Renal pelvis (tissue), 4 donors: ENCODE data around the gene RASA3. TPM values are rescaled to one million over a fixed set of nuclear protein-coding genes. Genes with fewer than 3 reads are reported as not detected.
"Not testable (repeated sequence)": the region's sequence is repeated elsewhere in the genome, so short reads cannot be mapped to it uniquely, and the experiment has no call there.

ENCODE experiments used
- DNase-seq: peaks from one replicate; pipeline ENCODE4 v3.0.0-alpha.2; 2013
- polyA plus RNA-seq, 3 donors: library from polyadenylated mRNA; unstranded; fragments of 120-200 nt; gene quantifications; one replicate each; pipeline ENCODE4 v1.2.1, GENCODE V29; 2013; ENCODE audit not compliant: insufficient read length in 3 of 3

Gene RASA3
- polyA plus RNA-seq, 3 donors = 11.3 to 13.4 (median 12.1) TPM

DNA sequence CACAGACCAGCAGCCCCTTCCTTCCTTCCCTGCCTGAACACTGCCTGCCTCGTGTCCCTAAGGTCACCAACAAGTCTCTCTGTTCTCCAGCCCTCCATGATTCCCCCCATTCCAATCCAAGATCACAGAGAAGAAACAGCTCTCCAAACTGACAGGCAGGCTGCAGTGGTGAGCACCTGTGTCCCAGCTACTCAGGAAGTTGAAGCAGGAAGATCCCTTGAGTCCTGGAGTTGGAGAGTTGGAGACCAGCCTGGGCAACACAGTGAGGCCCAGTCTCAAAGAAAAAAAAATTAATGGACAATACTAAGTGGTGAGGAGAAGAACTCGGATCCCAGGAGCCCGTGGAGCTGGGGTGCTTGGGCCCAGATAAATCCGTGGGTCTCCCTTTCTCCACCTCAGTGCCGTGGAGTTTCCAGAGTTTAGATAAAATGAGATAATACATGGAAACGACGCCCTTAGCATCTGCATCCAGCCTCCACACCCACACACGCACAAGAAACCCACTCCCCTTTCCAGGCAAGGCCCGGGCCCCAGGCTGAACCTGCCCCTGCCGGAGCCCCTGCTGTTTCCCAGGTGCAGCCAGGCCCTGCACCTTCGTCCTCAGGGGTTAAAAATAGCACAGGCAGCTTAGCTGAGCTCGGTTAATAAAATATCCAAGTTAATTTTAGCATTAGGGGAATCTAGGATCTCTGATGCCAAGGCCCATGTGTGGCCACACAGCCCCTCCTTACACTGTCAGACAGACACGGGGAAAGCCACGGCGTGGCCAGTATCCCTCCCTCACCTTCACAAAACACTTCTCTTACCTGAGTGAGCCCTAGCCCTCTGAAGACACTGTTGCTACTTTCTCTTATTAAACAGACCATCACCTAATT, 4.7 kb downstream of the RASA3 start:
- DNase-seq = no peak

DNA sequence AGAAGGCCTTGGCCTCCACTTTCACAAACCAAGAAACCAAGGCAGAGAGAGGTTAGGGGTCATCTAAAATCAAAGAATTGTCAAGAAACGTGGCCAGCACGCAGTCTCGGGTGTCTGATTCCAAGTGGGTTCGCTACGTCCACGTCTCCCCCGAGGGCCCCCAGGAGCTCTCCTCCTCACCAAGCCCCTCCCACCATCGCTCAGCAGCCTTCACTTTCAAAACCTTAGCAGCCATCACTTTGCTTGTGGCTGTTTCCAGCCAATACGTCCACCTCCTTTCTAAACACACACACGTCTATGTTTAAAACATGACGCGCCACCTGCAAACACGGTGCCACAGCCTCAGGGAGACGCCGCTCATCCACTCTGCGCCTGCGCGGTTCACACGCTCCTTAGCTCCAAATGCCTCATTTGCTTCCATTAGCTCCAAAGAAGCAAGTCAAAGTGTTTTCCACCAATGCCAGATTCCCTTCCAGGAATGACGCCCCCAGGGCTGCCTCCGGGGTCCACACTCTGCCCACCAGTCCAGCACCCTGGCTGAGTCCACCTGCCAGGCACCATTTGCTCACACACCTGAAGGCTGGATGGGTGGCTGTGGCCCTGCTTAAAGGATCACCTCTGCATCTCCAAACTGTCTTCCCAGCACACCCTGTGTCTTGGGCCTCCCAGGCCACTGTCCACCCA, 5.5 kb downstream of the RASA3 start:
- no peak for DNase-seq

DNA sequence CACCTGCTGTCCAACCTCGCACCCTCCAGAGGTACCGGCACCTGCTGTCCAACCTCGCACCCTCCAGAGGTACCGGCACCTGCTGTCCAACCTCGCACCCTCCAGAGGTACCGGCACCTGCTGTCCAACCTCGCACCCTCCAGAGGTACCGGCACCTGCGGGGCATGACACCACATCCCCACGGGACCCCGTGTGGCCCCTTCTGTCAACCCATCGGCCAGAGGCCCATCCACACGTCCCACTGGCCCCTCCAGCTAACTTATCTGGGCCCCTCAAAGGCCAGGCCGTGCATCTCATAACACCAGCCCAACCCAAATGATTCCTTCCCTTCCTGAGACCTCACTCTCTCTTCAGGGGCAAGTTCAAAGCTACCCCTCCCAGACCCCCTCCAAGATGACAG, 6.3 kb downstream of the RASA3 start:
- not testable (repeated sequence) for DNase-seq

DNA sequence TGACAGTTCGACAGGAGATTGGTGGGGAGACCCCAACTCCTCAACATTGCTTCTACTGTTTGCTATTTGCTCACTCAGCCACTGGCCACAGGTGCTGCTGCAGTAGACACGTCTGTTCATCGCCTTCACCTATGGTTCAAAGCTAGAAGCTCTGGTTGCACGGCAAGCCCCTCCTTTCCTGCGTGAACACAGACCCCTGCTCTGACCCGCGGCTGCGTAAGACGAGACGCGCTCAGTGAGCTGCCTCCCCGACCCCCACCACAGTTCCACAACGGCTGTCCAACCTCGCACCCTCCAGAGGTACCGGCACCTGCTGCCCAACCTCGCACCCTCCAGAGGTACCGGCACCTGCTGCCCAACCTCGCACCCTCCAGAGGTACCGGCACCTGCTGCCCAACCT, 6.8 kb downstream of the RASA3 start:
- DNase-seq = no peak

DNA sequence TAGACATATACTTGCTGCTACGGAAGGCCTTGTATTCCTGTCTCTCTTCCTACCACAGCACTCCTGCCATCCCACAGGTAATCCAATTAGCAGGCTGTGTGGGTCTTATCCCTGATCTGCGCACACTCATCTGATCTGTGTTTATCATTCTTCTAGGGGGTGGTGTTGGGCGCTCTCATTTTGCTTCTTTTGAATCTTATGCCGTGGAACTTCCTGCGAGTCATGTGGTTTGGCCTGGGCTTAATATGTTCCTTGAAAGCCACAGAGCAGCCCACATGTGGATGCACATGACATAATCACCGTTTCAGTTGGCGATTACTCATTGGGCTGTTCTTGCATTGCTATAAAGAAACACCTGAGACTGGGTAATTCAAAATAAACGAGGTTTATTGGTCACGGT, 7.5 kb downstream of the RASA3 start:
- DNase-seq = no peak

DNA sequence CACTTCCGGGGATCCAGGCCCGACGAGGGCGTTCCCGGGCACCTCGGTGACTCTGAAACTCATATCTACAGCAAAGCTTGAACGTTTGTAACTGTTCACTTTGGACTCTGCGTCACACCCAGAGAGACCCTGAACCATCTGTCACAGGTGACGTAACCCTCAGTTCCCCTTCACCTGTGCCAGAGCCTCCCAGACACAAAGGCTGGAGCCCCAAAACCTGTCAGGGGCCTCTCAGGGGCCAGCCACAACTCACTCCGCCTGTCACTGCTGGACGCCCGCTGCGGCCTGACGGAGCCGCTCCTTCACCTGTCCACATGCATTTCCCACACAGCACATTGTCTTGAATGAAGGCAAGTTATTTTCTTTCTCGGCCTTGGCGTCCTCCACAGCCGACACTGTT, 8.0 kb downstream of the RASA3 start:
- DNase-seq = no peak

DNA sequence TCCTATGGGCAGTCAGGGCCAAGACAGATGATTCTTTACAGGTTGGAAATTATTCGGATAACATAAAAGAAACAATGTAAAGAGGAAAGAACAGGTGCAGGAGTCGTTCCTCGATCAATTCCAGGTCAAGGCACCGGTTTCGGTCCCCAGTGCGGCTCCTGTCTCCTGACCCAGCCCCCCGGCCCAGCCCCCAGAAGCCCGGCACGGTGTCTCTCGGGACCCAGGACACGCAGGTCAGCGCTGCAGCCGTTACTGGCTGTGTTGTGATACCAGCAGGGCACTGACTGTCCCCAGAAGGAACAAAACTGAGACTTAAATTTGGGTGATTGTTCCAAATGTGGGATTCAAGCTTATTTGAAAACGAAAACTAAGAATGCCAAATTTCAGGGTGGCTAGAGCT, 8.5 kb downstream of the RASA3 start:
- no peak for DNase-seq

DNA sequence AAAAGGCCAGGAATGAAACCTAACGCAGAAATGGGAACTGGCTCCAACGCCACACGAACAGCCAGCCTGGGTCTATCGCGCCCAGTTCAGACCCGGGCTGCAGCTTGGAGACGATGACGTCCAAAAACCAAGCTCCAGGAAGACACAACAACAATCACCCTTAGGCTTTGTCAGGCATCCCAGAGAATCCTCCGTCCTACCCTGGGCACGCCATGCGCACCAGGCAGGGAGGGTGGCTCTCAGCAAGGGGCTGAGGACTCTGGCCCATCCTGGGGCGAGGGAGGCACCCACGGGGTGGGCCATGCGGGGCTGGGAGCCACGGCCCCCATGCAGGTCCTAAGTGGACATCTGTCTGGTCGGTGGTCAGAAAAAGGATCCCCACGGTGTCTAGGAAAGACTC, 9.0 kb downstream of the RASA3 start:
- DNase-seq = no peak

DNA sequence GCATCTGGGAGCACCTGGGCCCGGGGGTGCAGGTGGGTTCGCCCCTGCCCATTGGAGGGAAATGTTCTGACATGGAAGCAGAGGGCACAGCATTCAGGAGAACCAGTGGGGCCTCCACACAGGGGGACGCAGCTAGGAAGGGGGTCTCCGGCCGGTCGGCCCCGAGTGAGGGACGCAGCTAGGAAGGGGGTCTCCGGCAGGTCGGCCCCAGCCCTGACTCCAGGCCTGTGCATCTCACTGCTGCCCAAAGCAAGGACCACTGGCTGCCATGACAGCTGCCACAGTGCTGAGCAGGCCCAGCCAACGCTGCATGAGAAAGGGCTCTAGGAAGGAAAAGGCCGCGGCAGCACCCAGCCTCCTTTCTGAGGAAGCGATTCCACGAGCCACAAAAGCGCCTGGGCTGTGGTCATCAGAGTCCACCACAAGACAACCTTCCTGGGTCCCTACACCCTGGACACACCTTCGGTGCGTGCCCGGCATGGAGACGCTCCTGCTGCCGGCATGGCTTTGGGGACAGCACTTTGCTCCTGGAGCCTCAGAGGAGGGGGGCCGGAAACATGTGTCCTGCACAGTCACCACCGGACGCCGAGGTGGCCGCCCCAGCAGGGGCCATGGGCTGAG, 9.7 kb downstream of the RASA3 start:
- no peak for DNase-seq

DNA sequence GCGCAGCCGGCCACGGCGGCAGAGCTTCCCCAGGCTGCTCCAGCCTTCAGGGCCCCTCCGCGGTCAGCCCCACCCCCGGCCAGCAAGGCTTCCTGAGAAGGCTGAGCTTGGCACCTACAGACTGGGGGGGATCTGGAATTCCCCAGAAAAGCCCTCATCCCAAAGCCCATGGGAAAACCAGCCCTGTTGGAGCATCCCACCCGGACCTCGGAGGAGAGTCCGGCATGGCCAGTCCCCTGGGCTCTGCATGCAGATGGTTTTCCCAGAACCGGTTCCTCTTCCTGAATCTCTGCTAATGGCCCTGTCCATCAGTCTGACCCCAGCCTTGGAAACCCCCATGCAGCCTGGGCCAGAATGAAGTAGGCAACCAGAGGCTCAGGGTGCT, 10.3 kb downstream of the RASA3 start:
- DNase-seq = no peak

DNA sequence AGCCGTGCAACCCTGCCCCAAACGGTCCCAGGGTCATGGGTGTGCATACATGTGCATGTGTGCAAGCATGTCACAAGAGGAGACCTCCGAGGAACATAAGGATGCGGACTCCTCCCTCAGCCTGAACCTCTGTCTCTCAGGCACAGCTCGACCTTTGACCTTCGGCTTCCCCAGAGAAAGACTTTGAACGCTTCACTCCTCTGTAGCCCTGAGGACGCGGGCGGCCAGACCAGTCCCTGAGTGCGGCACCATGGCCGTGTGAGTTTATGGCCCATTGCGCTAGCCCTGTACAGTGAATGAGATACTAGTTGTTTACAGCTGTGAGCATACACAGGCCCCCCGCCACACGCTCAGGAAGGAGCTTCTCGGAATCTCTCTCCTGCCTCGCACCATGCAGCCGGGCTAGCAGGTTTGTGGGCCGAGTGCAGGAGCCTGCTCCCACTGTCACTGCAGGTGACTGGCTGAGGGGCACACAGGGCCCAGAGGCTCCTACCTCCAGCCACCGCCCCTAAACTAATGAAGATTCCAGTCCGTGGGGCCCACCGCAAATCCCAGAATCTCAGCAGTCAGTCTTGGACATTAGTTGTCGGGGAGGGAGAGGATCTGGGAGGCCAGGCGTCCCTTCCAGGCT, 10.8 kb downstream of the RASA3 start:
- DNase-seq = no peak

DNA sequence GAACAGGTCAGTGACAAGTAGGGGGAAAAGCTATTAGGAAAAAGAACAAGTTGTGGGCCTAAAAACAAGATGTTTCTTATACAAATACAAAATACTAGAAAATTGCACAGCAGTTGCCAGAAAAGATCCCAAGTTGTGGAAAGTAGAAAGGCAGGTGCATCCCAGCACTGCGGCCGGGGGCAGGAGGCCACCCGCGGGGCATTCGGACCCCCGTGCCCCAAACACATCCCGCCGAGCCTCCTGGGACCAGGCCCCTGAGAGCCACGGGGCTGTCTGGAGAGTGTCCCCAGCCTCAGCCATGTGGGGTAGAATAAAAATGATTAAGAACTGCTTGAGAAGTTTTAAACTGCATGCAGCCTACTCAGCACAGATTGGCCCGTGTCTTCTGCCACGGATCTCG, 11.4 kb downstream of the RASA3 start:
- no peak for DNase-seq

DNA sequence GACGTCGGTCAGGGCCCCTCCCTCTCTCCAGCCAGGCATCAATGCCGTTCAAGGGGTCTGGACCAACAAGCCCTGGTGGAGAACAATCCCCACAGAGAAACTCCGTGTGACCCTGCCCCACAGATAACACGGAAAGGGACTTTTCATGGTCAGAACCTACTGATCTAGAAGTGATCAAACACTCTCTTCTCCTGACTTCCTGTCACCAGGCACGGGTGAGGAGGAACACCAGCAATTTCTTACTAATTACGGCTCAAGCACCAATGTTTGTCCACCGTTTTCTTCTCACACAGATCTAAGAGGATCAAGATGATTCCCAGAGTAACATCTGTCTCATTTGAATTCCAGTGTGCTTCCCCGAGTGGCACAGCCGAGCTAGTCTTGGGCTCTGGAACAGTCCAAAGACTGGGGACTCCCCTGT, 11.8 kb downstream of the RASA3 start:
- no peak for DNase-seq

DNA sequence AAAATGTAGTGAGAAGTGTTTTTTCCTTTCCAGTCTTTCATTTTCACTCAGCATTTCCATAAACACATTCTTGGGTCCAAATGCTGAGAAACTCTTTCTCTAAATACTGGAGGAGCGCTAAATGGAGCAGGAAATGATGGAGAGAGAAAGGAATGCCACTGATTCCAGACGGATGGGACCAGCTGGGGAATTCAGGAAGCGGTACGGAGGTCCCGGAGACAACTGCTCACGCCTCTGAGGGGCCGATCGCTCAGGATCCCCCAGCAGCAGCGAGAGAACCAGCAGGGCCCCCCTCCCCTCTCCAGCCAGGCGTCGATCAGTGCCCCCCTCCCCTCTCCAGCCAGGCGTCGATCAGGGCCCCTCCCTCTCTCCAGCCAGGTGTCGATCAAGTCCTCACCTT, 13.2 kb downstream of the RASA3 start:
- peak; percentile 89 for DNase-seq

DNA sequence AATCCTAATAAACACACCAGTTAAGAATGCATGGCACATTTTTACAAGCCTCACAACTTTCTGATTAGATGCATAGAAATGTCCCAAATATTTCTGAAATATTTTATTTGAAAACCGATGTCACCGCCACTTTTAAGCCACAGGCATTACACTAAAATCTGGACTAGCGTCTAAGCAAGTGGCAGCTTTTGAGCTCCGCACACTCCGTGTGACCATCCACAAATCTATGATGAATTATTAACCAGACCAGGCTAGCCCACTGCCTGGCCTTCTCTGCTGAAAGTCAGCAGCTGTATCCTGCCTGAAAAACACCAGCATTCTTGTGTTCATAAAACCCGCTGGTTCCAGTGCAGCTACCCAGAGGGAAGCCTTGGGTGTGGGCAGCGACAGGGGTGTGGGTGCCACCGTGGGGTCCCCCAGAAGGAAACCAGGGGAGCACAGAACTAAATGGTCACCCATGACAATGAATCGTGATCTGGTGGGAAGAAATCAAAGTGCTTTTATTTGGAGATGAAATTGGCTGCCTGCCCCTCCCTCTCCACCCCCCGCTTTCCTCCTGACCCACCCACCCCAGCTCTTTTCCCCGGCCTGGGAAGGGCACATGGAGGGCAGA, 13.8 kb downstream of the RASA3 start:
- DNase-seq = peak; percentile 80

DNA sequence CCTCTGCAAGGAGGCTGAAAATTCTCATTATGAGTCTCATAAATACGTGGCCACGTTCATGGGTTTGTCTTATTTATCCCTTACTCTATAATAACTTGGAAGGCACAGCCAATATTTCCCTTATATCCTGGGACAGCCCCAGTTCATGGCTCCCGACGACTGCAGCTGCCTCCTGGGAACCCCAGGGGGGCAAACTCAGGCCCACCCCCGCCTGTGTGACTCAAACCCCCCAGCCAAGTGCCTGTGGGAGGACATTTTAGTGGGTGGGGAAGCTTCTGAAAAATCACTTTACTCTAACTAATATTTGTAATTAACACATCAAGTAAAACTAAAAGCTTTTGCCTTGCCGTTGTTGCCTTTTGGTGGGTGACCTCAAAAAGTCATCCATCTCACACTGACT, 14.3 kb downstream of the RASA3 start:
- DNase-seq = no peak

DNA sequence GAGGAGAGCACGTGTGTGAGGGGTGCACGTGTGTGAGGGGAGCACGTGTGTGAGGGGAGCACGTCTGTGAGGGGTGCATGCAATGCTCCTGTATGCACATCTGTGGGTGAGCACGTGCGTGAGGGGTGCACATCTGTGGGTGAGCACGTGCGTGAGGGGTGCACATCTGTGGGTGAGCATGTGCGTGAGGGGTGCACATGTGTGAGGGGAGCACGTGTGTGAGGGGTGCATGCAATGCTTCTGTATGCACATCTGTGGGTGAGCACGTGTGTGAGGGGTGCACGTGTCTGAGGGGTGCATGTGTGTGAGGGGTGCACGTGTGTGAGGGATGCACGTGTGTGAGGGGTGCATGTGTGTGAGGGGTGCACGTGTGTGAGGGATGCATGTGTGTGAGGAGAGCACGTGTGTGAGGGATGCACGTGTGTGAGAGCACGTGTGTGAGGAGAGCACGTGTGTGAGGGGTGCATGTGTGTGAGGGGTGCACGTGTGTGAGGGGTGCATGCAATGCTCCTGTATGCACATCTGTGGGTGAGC, 15.0 kb downstream of the RASA3 start:
- not testable (repeated sequence) for DNase-seq

DNA sequence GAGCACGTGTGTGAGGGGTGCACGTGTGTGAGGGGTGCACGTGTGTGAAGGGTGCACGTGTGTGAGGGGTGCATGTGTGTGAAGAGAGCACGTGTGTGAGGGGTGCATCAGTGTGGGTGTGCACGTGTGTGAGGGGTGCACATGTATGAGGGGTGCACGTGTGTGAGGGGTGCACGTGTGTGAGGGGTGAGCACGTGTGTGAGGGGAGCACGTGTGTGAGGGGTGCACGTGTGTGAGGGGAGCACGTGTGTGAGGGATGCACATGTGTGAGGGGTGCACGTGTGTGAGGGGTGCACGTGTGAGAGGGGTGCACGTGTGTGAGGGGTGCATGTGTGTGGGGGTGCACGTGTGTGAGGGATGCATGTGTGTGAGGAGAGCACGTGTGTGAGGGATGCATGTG, 15.7 kb downstream of the RASA3 start:
- no peak for DNase-seq

DNA sequence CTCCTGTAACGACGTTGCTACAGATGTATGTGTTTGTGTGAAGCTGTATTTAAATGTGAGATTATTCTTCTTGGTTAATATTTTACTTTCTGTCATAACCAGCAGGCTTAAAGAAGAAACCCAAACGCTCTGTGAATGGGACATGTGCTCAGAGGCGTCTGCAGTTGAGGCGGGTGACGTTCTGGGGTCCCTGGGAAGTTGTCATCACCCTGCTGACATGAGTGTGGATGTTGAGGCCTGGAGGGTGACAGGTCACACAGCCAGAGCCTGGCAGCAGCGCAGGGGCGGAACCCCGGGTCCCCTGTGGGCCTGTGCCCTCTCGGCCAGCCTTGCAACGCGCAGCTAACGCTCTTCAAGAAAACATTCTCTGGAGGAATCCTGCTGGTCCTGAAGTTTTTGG, 16.6 kb downstream of the RASA3 start:
- DNase-seq = no peak

DNA sequence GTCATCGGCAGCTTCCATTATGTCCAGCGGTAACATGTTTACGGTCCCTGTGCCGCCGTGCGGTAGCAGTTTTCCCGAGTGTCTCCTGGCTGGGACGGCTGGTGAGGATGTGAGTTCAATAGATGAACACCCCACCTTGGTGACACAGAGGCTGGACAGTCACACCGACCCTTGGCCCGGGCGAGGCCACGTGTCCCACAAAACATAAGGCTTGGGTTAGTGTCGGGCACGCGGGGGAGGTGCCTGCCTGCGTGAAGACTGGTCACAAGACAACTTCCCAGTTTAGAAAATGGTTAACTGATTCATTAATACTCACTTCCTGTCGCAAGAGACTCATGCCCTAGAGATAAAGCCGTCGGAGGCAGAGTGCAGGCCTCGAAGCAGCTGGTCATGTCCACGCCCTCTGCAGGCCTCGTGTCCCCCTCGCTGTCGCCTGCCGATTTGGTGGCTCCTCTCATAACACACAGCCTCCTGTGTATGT, 17.2 kb downstream of the RASA3 start:
- DNase-seq = no peak

DNA sequence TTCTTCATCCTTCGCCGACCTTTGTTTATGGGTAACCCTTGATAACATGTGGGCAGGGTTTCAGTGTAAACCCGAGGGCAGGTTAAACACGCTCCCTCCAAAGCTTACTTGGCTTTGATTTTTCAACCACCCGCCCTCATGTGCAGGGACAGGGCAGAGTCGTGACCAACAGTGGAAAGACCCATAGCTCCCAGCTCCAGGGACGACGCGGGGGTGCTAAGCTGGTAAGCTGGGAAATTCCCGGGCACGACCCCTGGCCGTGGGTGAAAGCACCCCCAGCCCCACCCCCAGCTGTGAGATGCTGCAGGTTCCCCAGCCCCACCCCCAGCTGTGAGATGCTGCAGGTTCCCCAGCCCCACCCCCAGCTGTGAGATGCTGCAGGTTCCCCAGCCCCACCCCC, 17.8 kb downstream of the RASA3 start:
- DNase-seq = not testable (repeated sequence)
